ENCODE measurements around the gene UBR4. TPM values are rescaled to one million over a fixed set of nuclear protein-coding genes. Genes with fewer than 3 reads are reported as not detected.

UBR4 gene
- total and polyA plus RNA-seq, 10 of the 15 experiments (the other 5 are each of a cell fraction or from before 2014, with no cell fraction given) = 34.2 to 124 (median 56.2) TPM

DNA sequence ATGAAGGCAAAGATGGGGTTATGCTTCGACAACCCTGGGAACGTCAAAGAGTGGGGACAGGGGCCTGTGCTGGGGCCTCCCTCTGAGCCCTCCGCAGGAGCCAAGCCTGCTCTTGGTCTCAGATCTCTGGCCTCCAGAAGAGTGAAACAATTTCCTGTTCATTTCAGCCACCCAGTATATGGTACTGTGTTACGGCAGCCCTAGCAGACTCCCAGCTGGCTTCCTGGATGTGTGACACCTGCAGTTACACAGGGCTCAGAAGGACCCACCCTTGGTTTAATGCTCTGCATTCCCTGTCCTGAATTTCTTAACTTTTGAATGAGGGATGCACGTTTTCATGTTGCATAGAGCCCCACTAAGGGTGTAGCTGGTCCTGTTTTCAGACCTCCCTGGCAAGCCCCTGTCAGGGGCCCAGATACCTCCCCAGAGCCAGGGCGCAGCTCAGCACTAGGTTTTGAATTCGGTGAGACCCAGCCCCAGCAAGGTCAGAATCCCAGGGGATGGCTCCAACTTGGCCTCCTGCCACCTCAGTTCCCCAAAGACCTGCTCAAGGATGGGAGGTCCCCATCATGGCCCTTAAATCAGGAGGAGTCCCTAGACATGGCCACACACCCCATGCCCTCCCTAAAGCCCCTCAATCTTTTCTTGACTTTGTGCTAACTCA, 174.6 kb downstream of the UBR4 start:
- RAD21 ChIA-PET (ENCODE audit: unreplicated experiment) = no interaction called here
- H3K4me2 ChIP-seq (ENCODE audit: control insufficient read depth, insufficient read depth) = no peak overlapping the region
- ATAC-seq = peak; percentile 31; the same call in 1 of the 3 replicates
- no peaks in the 10 kb centered on the region for H3K4me1 ChIP-seq (ENCODE audit: control insufficient read depth, insufficient read depth, low read length)
- BruUV-seq (replicated peaks) = no TSS peak
- no peak for TF ChIP-seq ZNF274 (IDR thresholded peaks at IDR 0.05; ENCODE audit: insufficient read depth, insufficient read length)
- TF ChIP-seq ZNF622 (IDR thresholded peaks at IDR 0.05) = no peak
- TF ChIP-seq CHD4 (IDR thresholded peaks at IDR 0.05) = no peak
- no peak for TF ChIP-seq NFYA (IDR thresholded peaks at IDR 0.05; ENCODE audit: borderline replicate concordance, low read depth, low read length)
- no peak for TF ChIP-seq FOXK2 (IDR thresholded peaks at IDR 0.05)
- TF ChIP-seq NBN (IDR thresholded peaks at IDR 0.05) = no peak
- no peak for TF ChIP-seq YBX1 (IDR thresholded peaks at IDR 0.05)
- TF ChIP-seq TBL1XR1 (IDR thresholded peaks at IDR 0.05; ENCODE audit: low read depth, low read length) = no peak
- TF ChIP-seq STAT3 (IDR thresholded peaks at IDR 0.05; ENCODE audit: low read depth, low read length) = no peak
- intact Hi-C loops (cut with micrococcal nuclease; ENCODE audit: unreplicated experiment) (no loop called here), in situ Hi-C loops (cut with MboI) (no loop called here)
- peaks cover 0 to 5% of the 10 kb centered on the region in 2 experiments; a peak in 2 of 4 replicates for H3K27me3 ChIP-seq (replicated peaks in 1 of 2; ENCODE audit: control insufficient read depth in 2 of 2, insufficient read depth in 2 of 2, low read length in 1 of 2)
- H3K4me3 ChIP-seq = no peak overlapping the region
- CTCF ChIA-PET = interaction anchor here (1.1 kb wide), 1 partner anchor 62 kb away, joined by 3 read pairs; no protein-coding TSS in a partner anchor
- SMC1A ChIA-PET (ENCODE audit: uncharacterized antibody, unreplicated experiment) = no interaction called here
- H2AFZ ChIP-seq (ENCODE audit: control insufficient read depth, low read depth, low read length) = no peak overlapping the region
- no peak for FAIRE-seq
- no peak for DNase-seq (ENCODE audit: low read depth, low spot score)
- H3K9ac ChIP-seq (ENCODE audit: control insufficient read depth, insufficient read depth, low read length) = no peak overlapping the region
- no peaks in the 10 kb centered on the region for H3K79me2 ChIP-seq (ENCODE audit: control insufficient read depth, insufficient read depth, low read length)
- H3K36me3 ChIP-seq (ENCODE audit: control insufficient read depth in 2 of 2, insufficient read depth in 2 of 2, low read length in 1 of 2) = no peaks in the 10 kb centered on the region
- POLR2A ChIA-PET = no interaction called here
- WGBS (ENCODE audit: insufficient coverage, insufficient replicate concordance, low lambda C conversion rate, missing lambda C conversion rate) = 27% methylated on average over 7 of the region's 7 CpGs
- H3K27ac ChIP-seq (ENCODE audit: control insufficient read depth, insufficient read depth) = no peak overlapping the region
- H3K9me3 ChIP-seq (replicated peaks; ENCODE audit: control insufficient read depth, insufficient read depth, low read length) = no peaks in the 10 kb centered on the region
- no peaks in the 10 kb centered on the region for H4K20me1 ChIP-seq (ENCODE audit: control insufficient read depth, insufficient read depth)

DNA sequence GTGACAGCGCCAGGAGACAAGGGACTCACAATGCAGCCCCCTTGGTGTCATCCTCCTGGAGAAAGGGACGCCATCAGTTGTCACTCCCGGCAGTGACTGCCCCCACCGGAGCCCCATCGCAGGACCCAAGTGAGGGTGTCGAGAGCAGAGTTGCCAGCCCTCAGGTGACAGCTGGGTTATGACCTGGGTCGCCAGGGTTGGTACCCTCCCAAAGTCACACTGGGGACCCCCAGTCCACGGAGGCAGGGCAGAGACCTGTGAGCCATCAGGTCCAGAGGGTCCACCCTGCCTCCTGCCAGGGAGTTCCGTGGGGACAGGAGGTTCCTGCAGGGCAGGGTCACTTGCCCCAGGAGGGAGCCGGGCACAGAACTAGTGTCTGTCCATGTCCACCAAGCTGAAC, 175.3 kb downstream of the UBR4 start:
- RAD21 ChIA-PET (ENCODE audit: unreplicated experiment) = no interaction called here
- no peaks in the 10 kb centered on the region for H4K20me1 ChIP-seq (ENCODE audit: control insufficient read depth, insufficient read depth)
- no peak overlapping the region for H3K27ac ChIP-seq (ENCODE audit: control insufficient read depth, insufficient read depth)
- FAIRE-seq = no peak
- no peak overlapping the region for H3K4me3 ChIP-seq
- DNase-seq (ENCODE audit: low read depth, low spot score) = no peak
- in situ Hi-C loops (cut with MboI) = no loop called here
- intact Hi-C loops (cut with micrococcal nuclease; ENCODE audit: unreplicated experiment) = no loop called here
- CTCF ChIA-PET = no interaction called here
- WGBS (ENCODE audit: insufficient coverage, insufficient replicate concordance, low lambda C conversion rate, missing lambda C conversion rate) = 34% methylated on average over 8 of the region's 10 CpGs
- H3K27me3 ChIP-seq (replicated peaks in 1 of 2; ENCODE audit: control insufficient read depth in 2 of 2, insufficient read depth in 2 of 2, low read length in 1 of 2) = peaks cover 0 to 5% of the 10 kb centered on the region in 2 experiments; a peak in 2 of 4 replicates
- no TSS peak for BruUV-seq (replicated peaks)
- no peak overlapping the region for H3K4me2 ChIP-seq (ENCODE audit: control insufficient read depth, insufficient read depth)
- no peaks in the 10 kb centered on the region for H3K79me2 ChIP-seq (ENCODE audit: control insufficient read depth, insufficient read depth, low read length)
- no peaks in the 10 kb centered on the region for H3K9me3 ChIP-seq (replicated peaks; ENCODE audit: control insufficient read depth, insufficient read depth, low read length)
- ATAC-seq = no peak
- SMC1A ChIA-PET (ENCODE audit: uncharacterized antibody, unreplicated experiment) = no interaction called here
- POLR2A ChIA-PET = no interaction called here
- H3K4me1 ChIP-seq (ENCODE audit: control insufficient read depth, insufficient read depth, low read length) = no peaks in the 10 kb centered on the region
- no peaks in the 10 kb centered on the region for H3K36me3 ChIP-seq (ENCODE audit: control insufficient read depth in 2 of 2, insufficient read depth in 2 of 2, low read length in 1 of 2)
- no peak overlapping the region for H2AFZ ChIP-seq (ENCODE audit: control insufficient read depth, low read depth, low read length)
- no peak overlapping the region for H3K9ac ChIP-seq (ENCODE audit: control insufficient read depth, insufficient read depth, low read length)
- no peak for TF ChIP-seq MEF2A (IDR thresholded peaks at IDR 0.05; ENCODE audit: insufficient read depth, low read depth, low read length)
- TF ChIP-seq NFYA (IDR thresholded peaks at IDR 0.05; ENCODE audit: borderline replicate concordance, low read depth, low read length) = no peak
- TF ChIP-seq, protein P1, sequence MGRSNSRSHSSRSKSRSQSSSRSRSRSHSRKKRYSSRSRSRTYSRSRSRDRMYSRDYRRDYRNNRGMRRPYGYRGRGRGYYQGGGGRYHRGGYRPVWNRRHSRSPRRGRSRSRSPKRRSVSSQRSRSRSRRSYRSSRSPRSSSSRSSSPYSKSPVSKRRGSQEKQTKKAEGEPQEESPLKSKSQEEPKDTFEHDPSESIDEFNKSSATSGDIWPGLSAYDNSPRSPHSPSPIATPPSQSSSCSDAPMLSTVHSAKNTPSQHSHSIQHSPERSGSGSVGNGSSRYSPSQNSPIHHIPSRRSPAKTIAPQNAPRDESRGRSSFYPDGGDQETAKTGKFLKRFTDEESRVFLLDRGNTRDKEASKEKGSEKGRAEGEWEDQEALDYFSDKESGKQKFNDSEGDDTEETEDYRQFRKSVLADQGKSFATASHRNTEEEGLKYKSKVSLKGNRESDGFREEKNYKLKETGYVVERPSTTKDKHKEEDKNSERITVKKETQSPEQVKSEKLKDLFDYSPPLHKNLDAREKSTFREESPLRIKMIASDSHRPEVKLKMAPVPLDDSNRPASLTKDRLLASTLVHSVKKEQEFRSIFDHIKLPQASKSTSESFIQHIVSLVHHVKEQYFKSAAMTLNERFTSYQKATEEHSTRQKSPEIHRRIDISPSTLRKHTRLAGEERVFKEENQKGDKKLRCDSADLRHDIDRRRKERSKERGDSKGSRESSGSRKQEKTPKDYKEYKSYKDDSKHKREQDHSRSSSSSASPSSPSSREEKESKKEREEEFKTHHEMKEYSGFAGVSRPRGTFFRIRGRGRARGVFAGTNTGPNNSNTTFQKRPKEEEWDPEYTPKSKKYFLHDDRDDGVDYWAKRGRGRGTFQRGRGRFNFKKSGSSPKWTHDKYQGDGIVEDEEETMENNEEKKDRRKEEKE (IDR thresholded peaks at IDR 0.05) = no peak
- TF ChIP-seq KAT2A (conservative IDR thresholded peaks at IDR 0.05; ENCODE audit: control insufficient read depth, low read depth, low read length) = no peak

All from GM12878 (cell line).